GM10248 (cell line): Measurements from ENCODE around the gene ZNF180.

Experiments used
- CTCF ChIA-PET: fragments of 300-600 bp; sonication (Branson Sonifier 250); formaldehyde crosslinking; extraction: SDS; loops from one replicate; lab custom pipeline; 2021; ENCODE audit warnings: antibody characterized with exemption; lab: Yijun Ruan, JAX
- POLR2A ChIA-PET: fragments of 350-650 bp; sonication (Branson Sonifier 250); formaldehyde crosslinking; extraction: SDS; loops from one replicate; lab custom pipeline; 2020; ENCODE audit warnings: antibody characterized with exemption; lab: Yijun Ruan, JAX
- DNase-seq: peaks from one replicate; pipeline ENCODE4 v3.0.0; 2012; ENCODE audit errors: extremely low spot score
- CTCF ChIP-seq: IDR thresholded peaks from 2 replicates; pipeline ENCODE4 v1.5.1; 2012; ENCODE audit warnings: mild to moderate bottlenecking, low read depth; ENCODE audit errors: extremely low read depth, missing control alignments, control extremely low read depth

The ZNF180 gene

DNA sequence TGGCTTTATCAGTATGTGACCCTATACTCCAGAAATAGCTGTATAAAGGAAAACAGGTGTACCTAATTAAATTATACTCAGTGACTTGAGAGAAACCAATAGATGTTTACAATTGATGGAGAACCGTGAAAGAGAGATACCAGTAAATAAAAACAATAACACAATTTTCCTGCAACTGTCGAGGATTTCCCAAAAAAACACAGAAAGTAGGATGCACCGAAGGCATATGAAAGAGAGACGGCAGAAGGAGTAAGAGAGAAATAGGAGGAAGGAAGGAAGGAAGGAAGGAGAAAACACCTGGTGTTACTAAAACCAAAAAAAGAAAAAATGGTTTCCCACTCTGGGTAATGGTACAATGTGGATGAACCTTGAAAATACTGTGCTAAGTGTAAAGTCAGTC is 45.2 kb downstream of the ZNF180 start:
- no peak for DNase-seq
- POLR2A ChIA-PET: no interaction called here
- TF ChIP-seq CTCF: no peak
- CTCF ChIA-PET: no interaction called here

GRCh38 chr19:44452367-44452766 is 48.0 kb downstream of the ZNF180 start:
- ChIA-PET POLR2A (no interaction called here), CTCF (no interaction called here)
- no peak for TF ChIP-seq CTCF
- DNase-seq: no peak

- CTCF ChIA-PET: no interaction called here
- no peak for DNase-seq
- TF ChIP-seq CTCF: no peak
- POLR2A ChIA-PET: no interaction called here
Measured at GRCh38 chr19:44451687-44452086, 48.6 kb downstream of the ZNF180 start.

DNA sequence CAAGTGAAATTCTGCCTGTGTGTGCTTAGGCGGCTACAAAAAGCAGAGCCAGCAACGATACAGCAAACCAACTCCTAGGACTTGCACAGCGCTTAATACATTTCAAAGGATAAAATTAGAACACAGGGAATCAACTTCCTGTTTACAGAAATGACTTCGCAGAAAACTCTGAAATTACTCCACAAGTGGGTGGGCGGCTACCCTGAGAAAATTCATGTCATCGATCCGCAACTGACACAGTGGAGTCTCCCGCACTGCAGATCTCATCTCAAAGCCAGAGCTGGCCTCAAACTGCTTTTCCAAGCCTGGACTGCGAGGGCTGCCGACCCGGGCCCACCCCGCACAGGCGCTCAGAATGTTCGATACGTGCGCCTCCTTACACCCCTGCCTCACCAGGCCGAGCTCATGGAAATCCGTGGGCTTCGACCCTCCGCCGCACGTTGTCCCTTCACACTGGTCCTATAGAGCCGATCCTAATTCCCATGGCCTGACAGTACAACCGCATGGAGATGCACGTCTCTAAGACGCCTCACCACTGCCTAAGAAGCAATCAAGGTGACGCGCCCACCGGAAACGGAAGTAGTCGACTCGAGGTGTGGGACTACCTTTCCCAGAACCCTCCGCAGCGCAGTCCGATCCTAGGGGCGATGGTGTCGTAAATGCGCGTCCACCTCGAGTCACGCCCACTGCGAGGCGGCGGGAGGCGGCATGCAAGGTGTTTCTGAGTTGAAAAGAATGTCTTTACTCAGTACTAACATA is 52.2 kb downstream of the ZNF180 start, which contains the start of gene ZNF229:
Gene ZNF229 (minus strand): TSS at position 557 of the 759 bp plus-strand sequence. CDS start 5,625 bp downstream, outside the sequence.
- ChIA-PET POLR2A (interaction anchor here (0.6 kb wide), 1 partner anchor 288 kb away, joined by 3 read pairs; no protein-coding TSS in a partner anchor), CTCF (no interaction called here)
- TF ChIP-seq CTCF: no peak
- DNase-seq: peak; percentile 42

DNA sequence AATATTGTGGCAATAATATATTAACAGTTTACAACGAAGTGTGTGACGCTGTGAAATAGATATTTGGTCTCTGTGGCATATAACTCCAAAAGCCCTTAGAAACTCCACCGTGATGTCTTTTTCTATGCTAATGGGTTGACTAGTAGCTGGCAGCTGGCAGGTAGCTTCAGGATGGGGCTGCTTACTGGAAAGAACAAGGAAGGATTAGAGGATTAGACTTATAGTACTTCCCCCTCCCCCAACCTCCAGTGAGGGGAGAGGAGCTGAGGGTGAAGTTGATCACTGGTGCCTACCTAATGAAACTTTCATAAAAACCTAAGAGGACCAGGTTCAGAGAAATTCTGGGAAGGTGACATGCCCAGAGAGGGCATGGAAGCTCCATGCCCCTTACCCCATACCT is 61.9 kb downstream of the ZNF180 start:
- DNase-seq: no peak
- ChIA-PET CTCF (no interaction called here), POLR2A (no interaction called here)
- TF ChIP-seq CTCF: no peak

DNA sequence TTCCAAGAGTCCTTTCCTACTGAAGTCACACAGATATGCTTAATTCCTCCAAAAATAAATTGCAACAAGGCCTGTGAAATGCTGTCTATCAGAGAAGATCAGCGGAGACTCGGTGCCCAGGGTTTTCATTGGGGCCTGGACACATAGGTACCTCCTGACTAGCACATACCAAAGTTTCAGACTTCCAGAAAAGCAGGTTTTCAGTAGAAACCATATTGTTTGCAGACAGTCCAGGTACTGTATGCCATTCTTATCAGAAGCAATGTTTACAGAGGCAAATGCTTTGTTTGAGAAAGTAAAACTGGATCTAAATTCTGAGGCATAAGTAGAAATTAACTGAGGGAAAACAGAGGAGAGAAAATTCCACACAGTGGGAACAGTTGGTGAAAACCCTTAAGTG is 64.9 kb downstream of the ZNF180 start:
- ChIA-PET POLR2A (no interaction called here), CTCF (no interaction called here)
- no peak for TF ChIP-seq CTCF
- DNase-seq: no peak

- POLR2A ChIA-PET: no interaction called here
- CTCF ChIA-PET: no interaction called here
- TF ChIP-seq CTCF: no peak
- DNase-seq: no peak
Measured at GRCh38 chr19:44430956-44431355, 69.4 kb downstream of the ZNF180 start.
